Suprapubic skin (tissue), 3 donors: ENCODE data around the gene TBC1D14.

Experiments
- CTCF ChIP-seq, 2 donors: fragments of 200-600 bp in 1 of 2; fragments of 450-650 bp in 1 of 2; sonication (generic) in 1 of 2; IDR thresholded peaks; one replicate each; pipeline ENCODE4 v1.5.1; 2016 to 2019; ENCODE audit warnings: antibody characterized with exemption in 2 of 2, mild to moderate bottlenecking in 1 of 2, moderate library complexity in 1 of 2
- POLR2A ChIP-seq, 2 donors: fragments of 450-650 bp; IDR thresholded peaks; one replicate each; pipeline ENCODE4 v1.6.1; 2017; ENCODE audit warnings: antibody characterized with exemption in 2 of 2, mild to moderate bottlenecking in 2 of 2, moderate library complexity in 2 of 2

DNA sequence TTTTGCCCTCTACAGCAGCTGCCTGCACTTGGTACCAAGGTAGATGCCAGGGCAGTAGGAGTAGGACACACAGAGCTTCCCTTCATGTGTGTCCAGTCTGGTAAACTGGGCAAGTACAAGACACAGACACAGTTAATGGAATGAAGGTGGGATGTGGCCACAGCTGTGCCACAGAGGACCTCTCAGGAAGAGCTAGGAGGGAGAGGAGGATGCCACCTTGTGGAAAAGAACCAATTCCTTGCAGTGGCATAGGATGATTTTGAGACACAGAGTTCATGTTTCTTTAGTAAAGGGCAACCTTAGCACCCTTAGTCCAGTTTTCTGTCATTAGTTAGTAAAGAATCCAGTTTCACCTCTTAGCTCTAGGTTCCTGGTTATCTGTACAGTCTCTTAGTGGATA is 36.3 kb upstream of the TBC1D14 start:
- no peak for TF ChIP-seq CTCF (IDR thresholded peaks at IDR 0.05)
- no peak for TF ChIP-seq POLR2A (IDR thresholded peaks at IDR 0.05)
